ENCODE data around the gene NCAPG2.

NCAPG2 gene

GRCh38 chr7:158733220-158733519 is 28.6 kb upstream of the NCAPG2 start:
- no peak for DNase-seq (ENCODE audit: low spot score)

GRCh38 chr7:158732494-158733219 is 28.1 kb upstream of the NCAPG2 start:
- no peak for DNase-seq (ENCODE audit: low spot score)

GRCh38 chr7:158731761-158732160 is 27.2 kb upstream of the NCAPG2 start:
- DNase-seq (ENCODE audit: low spot score): no peak

GRCh38 chr7:158730383-158731346 is 26.1 kb upstream of the NCAPG2 start:
- peak; percentile 9 for DNase-seq (ENCODE audit: low spot score)

- DNase-seq (ENCODE audit: low spot score): no peak
These were observed 25.2 kb upstream of the NCAPG2 start for GRCh38 chr7:158729646-158730382.

GRCh38 chr7:158728911-158729645 is 24.5 kb upstream of the NCAPG2 start:
- DNase-seq (ENCODE audit: low spot score): no peak

GRCh38 chr7:158727690-158728089 is 23.1 kb upstream of the NCAPG2 start:
- no peak for DNase-seq (ENCODE audit: low spot score)

- no peak for DNase-seq (ENCODE audit: low spot score)
These were observed 21.7 kb upstream of the NCAPG2 start for GRCh38 chr7:158726277-158726807.

GRCh38 chr7:158725506-158725800 is 20.8 kb upstream of the NCAPG2 start:
- DNase-seq (ENCODE audit: low spot score): no peak

- DNase-seq (ENCODE audit: low spot score): no peak
These were observed 20.3 kb upstream of the NCAPG2 start for GRCh38 chr7:158724658-158725505.

- DNase-seq (ENCODE audit: low spot score): no peak
These were observed 19.2 kb upstream of the NCAPG2 start for GRCh38 chr7:158723714-158724385.

- no peak for DNase-seq (ENCODE audit: low spot score)
These were observed 18.7 kb upstream of the NCAPG2 start for GRCh38 chr7:158723266-158723665.

- DNase-seq (ENCODE audit: low spot score): no peak
These were observed 18.1 kb upstream of the NCAPG2 start for GRCh38 chr7:158722574-158723237.

- no peak for DNase-seq (ENCODE audit: low spot score)
These were observed 15.5 kb upstream of the NCAPG2 start for GRCh38 chr7:158720112-158720511.

- no peak for DNase-seq (ENCODE audit: low spot score)
These were observed 12.2 kb upstream of the NCAPG2 start for GRCh38 chr7:158716802-158717201.

- peak; percentile 7 for DNase-seq (ENCODE audit: low spot score)
These were observed 6.1 kb upstream of the NCAPG2 start for GRCh38 chr7:158710651-158711102.

- DNase-seq (ENCODE audit: low spot score): no peak
These were observed 3.0 kb upstream of the NCAPG2 start for GRCh38 chr7:158707610-158708009.

- no peak for DNase-seq (ENCODE audit: low spot score)
These were observed 2.3 kb upstream of the NCAPG2 start for GRCh38 chr7:158706710-158707590.

- DNase-seq (ENCODE audit: low spot score): no peak
These were observed 1.7 kb upstream of the NCAPG2 start for GRCh38 chr7:158706273-158706704.
